ENCODE results near the gene PHF21B.
"Not testable (repeated sequence)": the region's sequence is repeated elsewhere in the genome, so short reads cannot be mapped to it uniquely, and the experiment has no call there.

The PHF21B gene

DNA sequence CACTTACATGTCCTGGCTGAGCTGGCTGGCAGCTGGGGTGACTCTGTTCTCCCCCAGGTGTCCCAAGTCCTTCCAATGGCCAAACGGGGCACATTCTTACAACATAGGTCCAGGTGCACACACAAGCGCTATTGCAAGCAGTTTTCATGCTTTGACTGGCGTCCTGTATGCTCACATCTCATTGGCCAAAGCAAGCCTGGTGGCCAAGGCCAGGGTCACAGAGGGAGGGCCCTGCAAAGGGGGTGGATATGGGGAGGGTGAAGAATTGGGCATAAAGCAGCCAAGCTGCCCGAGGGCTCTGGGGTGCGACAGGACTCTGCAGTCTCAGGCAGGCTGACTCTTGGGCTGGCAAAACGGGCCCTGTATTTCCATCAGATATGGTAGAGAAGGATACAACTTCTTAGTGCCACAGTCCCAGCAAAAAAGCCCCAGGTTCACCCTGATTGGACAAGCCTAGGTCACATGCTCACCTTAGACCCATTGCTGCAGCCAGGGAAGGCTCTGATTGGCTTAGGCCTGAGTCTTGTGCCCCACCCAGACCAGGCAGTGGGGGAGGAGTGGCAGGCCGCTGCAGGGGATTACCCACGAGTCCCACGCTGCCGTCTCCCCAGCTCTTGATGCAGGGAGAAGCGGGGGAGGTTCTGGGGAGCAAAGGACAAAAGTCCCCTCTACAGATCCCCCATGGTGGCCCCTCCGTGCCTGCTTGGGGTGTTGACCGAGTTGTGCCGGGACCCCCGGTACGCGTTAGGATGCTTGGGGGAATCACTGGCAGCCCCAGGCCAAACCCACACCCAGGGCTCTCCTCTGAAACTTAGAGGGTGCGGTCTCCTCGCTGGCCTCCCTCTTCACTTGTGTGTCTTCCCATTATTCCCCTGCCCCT, 146.6 kb downstream of the PHF21B start:
- H3K27ac ChIP-seq = no peak overlapping the region
- TF ChIP-seq, protein P1, sequence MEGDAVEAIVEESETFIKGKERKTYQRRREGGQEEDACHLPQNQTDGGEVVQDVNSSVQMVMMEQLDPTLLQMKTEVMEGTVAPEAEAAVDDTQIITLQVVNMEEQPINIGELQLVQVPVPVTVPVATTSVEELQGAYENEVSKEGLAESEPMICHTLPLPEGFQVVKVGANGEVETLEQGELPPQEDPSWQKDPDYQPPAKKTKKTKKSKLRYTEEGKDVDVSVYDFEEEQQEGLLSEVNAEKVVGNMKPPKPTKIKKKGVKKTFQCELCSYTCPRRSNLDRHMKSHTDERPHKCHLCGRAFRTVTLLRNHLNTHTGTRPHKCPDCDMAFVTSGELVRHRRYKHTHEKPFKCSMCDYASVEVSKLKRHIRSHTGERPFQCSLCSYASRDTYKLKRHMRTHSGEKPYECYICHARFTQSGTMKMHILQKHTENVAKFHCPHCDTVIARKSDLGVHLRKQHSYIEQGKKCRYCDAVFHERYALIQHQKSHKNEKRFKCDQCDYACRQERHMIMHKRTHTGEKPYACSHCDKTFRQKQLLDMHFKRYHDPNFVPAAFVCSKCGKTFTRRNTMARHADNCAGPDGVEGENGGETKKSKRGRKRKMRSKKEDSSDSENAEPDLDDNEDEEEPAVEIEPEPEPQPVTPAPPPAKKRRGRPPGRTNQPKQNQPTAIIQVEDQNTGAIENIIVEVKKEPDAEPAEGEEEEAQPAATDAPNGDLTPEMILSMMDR (conservative IDR thresholded peaks at IDR 0.05) = no peak
- no peak for TF ChIP-seq ZFX (IDR thresholded peaks at IDR 0.05)

DNA sequence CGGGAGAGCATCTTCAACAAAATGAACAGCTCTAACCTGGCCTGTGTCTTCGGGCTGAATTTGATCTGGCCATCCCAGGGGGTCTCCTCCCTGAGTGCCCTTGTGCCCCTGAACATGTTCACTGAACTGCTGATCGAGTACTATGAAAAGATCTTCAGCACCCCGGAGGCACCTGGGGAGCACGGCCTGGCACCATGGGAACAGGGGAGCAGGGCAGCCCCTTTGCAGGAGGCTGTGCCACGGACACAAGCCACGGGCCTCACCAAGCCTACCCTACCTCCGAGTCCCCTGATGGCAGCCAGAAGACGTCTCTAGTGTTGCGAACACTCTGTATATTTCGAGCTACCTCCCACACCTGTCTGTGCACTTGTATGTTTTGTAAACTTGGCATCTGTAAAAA, 147.5 kb downstream of the PHF21B start:
- no peak overlapping the region for H3K27ac ChIP-seq
- TF ChIP-seq ZFX (IDR thresholded peaks at IDR 0.05) = no peak
- TF ChIP-seq, protein P1 (conservative IDR thresholded peaks at IDR 0.05) = no peak

DNA sequence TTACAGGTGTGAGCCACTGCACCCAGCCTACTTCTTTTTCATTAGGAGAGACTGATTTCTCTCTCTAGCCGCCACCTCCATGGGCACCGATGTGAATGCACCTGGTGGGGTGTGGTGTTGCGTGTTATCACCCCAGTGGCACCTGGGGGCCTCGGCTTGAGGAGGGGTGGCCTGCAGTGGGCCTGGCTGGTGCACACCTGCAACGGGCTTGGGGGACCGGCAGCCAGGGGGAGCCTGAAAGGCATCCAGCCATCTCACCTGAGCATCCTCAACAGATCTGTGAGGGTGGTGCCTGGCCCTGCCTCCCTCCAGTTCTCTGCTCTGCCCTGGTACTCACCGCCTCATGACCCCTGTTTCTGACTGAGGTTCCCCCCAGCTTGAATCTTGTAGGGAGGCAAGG, 148.6 kb downstream of the PHF21B start:
- TF ChIP-seq, protein P1 (conservative IDR thresholded peaks at IDR 0.05) = no peak
- TF ChIP-seq ZFX (IDR thresholded peaks at IDR 0.05) = no peak
- no peak overlapping the region for H3K27ac ChIP-seq

DNA sequence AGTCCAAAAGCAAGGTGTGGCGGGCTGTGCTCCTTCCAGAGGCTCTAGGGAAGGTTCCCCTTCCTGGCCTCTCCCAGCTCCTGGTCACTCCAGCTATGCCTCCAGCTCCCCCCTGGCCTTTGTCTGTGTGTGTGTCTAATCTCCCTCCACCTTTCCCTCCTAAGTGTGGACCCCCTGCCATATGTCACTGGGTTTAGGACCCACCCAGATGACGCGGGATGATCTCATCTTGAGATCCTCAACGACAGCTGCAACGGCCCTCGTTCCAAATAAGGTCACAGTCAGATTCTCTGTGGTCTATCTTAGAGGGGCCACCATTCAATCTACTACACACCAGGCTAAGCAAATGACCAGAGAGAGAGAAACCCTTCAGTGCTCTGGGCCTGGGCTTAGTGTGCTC, 149.5 kb downstream of the PHF21B start:
- no peak for TF ChIP-seq ZFX (IDR thresholded peaks at IDR 0.05)
- TF ChIP-seq, protein P1 (conservative IDR thresholded peaks at IDR 0.05) = no peak
- H3K27ac ChIP-seq = no peak overlapping the region; the same call in 1 of the 2 replicates

DNA sequence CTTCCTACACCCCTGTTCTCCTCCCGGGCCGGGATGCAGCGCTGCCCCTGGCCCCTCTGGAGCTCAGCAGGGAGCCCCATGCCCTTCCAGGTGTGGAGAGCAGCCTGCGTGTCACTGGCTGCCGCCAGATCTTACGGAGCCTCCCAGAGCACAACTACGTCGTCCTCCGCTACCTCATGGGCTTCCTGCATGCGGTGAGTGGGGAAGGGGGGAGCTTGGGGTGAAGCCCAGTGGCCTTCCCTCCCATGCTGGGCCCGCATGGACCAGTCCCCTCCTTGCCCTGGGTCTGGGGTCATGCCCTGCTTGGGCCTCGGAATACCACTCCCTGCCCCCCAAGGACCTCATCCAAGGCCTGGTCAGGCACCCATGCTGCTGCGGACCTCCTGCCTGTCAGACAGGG, 150.2 kb downstream of the PHF21B start:
- H3K27ac ChIP-seq = peak overlapping the region; percentile 75
- no peak for TF ChIP-seq ZFX (IDR thresholded peaks at IDR 0.05)
- TF ChIP-seq, protein P1 (conservative IDR thresholded peaks at IDR 0.05) = no peak

DNA sequence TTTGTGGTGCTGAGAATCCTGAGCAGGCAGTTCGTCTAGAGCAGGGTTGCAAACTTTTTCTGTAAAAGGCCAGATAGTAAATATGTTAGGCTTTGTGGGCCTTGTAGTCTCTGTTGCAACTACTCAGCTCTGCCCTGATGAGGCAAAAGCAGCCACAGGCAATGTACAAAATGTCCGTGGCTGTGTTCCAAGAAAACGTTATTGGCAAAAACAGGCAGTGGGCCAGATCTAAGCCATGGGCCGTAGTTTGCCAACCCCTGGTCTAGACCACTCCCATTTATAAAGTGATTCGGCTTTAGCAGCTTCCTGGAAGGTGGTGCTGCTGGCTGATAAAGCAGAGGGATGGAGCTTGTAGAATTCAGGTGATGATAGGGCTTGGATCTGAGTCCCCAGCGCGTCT, 151.0 kb downstream of the PHF21B start:
- peak overlapping the region; percentile 75 for H3K27ac ChIP-seq

DNA sequence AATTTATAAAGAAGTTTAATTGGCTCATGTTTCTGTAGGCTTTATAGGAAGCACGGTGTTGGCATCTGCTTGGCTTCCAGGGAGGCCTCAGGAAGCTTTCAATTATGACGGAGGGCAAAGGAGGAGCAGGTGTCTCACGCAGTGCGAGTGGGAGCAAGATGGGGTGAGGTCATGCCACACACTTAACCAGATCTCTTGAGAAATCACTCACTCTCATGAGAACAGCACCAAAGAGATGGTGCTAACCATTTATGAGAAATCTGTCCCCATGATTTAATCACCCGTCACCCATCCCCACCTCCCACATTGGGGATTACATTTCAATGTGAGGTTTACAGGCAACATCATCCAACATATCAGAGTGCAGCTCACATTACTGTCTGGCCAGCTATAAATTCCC, 153.9 kb downstream of the PHF21B start:
- TF ChIP-seq, protein P1 (conservative IDR thresholded peaks at IDR 0.05) = no peak
- no peak overlapping the region for H3K27ac ChIP-seq

DNA sequence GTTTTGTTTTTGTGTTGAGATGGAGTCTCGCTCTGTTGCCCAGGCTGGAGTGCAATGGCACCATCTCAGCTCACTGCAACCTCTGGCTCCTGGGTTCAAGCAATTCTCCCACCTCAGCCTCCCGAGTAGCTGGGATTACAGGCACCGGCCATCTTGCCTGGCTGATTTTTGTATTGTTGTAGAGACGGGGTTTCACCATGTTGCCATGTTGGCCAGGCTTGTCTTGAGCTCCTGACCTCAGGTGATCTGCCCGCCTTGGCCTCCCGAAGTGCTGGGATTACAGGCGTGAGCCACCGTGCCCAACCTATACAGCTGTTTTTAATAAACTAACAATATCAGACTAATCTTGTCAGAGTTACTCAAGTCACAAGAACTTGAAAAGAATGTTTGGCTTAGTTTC, 155.2 kb downstream of the PHF21B start:
- H3K27ac ChIP-seq = not testable (repeated sequence)
